Smooth muscle cell (in vitro differentiated cells): Measurements from ENCODE around the gene CSRNP3. TPM values are rescaled to one million over a fixed set of nuclear protein-coding genes. Genes with fewer than 3 reads are reported as not detected.

ENCODE experiments used
- DNase-seq: peaks from one replicate; lab custom pipeline; 2025; ENCODE audit not compliant: unreplicated experiment; lab: John Stamatoyannopoulos, UW
- H2AFZ ChIP-seq: fragments of 200-600 bp; sonication (generic); 2 replicates; pipeline ENCODE4 v1.6.0; 2016; ENCODE audit warnings: antibody characterized with exemption, low read depth, mild to moderate bottlenecking
- H3F3A ChIP-seq: fragments of 200-600 bp; sonication (generic); 2 replicates; pipeline ENCODE4 v1.6.0; 2017; ENCODE audit warnings: antibody characterized with exemption, low read depth
- H3K27ac ChIP-seq: fragments of 200-600 bp; sonication (generic); 2 replicates; pipeline ENCODE4 v1.5.1; 2016; ENCODE audit warnings: low read depth, mild to moderate bottlenecking
- H3K27me3 ChIP-seq: fragments of 200-600 bp; sonication (generic); 2 replicates; pipeline ENCODE4 v1.6.1; 2016; ENCODE audit warnings: low read depth, mild to moderate bottlenecking
- H3K36me3 ChIP-seq: fragments of 200-600 bp; sonication (generic); 2 replicates; pipeline ENCODE4 v1.5.1; 2016; ENCODE audit warnings: low read depth
- H3K4me1 ChIP-seq: fragments of 200-600 bp; sonication (generic); 2 replicates; pipeline ENCODE4 v1.5.1; 2016; ENCODE audit warnings: low read depth
- H3K4me2 ChIP-seq: fragments of 200-600 bp; sonication (generic); 2 replicates; pipeline ENCODE4 v1.6.0; 2016; ENCODE audit warnings: mild to moderate bottlenecking
- H3K4me3 ChIP-seq: fragments of 200-600 bp; sonication (generic); 2 replicates; pipeline ENCODE4 v1.5.1; 2016; ENCODE audit warnings: mild to moderate bottlenecking
- H3K79me2 ChIP-seq: fragments of 200-600 bp; sonication (generic); 2 replicates; pipeline ENCODE4 v1.6.0; 2016; ENCODE audit warnings: low read depth, mild to moderate bottlenecking
- H3K9ac ChIP-seq: fragments of 200-600 bp; sonication (generic); 2 replicates; pipeline ENCODE4 v1.6.0; 2016; ENCODE audit warnings: low read depth
- H3K9me3 ChIP-seq: fragments of 200-600 bp; sonication (generic); replicated peaks from 2 replicates; pipeline ENCODE4 v1.5.1; 2016; ENCODE audit warnings: low read depth
- H4K20me1 ChIP-seq: fragments of 200-600 bp; sonication (generic); 2 replicates; pipeline ENCODE4 v1.6.0; 2016; ENCODE audit warnings: low read depth
- CTCF ChIP-seq: fragments of 200-600 bp; sonication (generic); IDR thresholded peaks from 2 replicates; pipeline ENCODE4 v1.5.1; 2017; ENCODE audit warnings: borderline replicate concordance, mild to moderate bottlenecking, antibody characterized with exemption; ENCODE audit not compliant: insufficient read depth, poor library complexity, severe bottlenecking
- WGBS: methylation state at CpG from one replicate; pipeline ENCODE4 v1.1.7; 2016; ENCODE audit warnings: low lambda C conversion rate; 5-methylcytosine and 5-hydroxymethylcytosine counted together
- polyA plus RNA-seq: library from polyadenylated mRNA; unstranded; fragments of >200 nt; fragmentation: Nextera tagmentation; extraction: Ambion mirVana; gene quantifications from 2 replicates; pipeline ENCODE4 v1.2.1, GENCODE V29; 2016
- total RNA-seq: library from RNA; depleted of rRNA; stranded (reverse); fragments of >200 nt; gene quantifications from 2 replicates; pipeline ENCODE4 v1.2.3, GENCODE V29; 2014

The CSRNP3 gene
- total and polyA plus RNA-seq, 2 experiments from 2014 or later = 2.8 to 7.1 TPM

- Histone ChIP-seq H3K4me2 (no peak overlapping the region), H3K9me3 (no peaks in the 10 kb centered on the region), H2AFZ (no peak overlapping the region), H3K36me3 (no peaks in the 10 kb centered on the region), H3F3A (no peaks in the 10 kb centered on the region), H3K9ac (no peak overlapping the region), H3K79me2 (no peaks in the 10 kb centered on the region), H3K27me3 (no peaks in the 10 kb centered on the region), H3K4me1 (no peaks in the 10 kb centered on the region), H3K27ac (no peak overlapping the region), H3K4me3 (no peak overlapping the region), H4K20me1 (no peaks in the 10 kb centered on the region)
- TF ChIP-seq CTCF = no peak
- WGBS = 67% methylated on average over 1 of the region's 1 CpG
- DNase-seq = no peak
Measured at GRCh38 chr2:165549619-165550018, 80.1 kb downstream of the CSRNP3 start.

- no peaks in the 10 kb centered on the region for H3K4me1 ChIP-seq
- no peaks in the 10 kb centered on the region for H3K79me2 ChIP-seq
- no peaks in the 10 kb centered on the region for H3K27me3 ChIP-seq
- WGBS = 95% methylated on average over 2 of the region's 2 CpGs
- DNase-seq = no peak
- no peaks in the 10 kb centered on the region for H3K9me3 ChIP-seq
- no peak overlapping the region for H3K4me2 ChIP-seq
- H4K20me1 ChIP-seq = no peaks in the 10 kb centered on the region
- H3K4me3 ChIP-seq = no peak overlapping the region
- TF ChIP-seq CTCF = no peak
- no peak overlapping the region for H3K27ac ChIP-seq
- no peaks in the 10 kb centered on the region for H3F3A ChIP-seq
- no peaks in the 10 kb centered on the region for H3K36me3 ChIP-seq
- H3K9ac ChIP-seq = no peak overlapping the region
- no peak overlapping the region for H2AFZ ChIP-seq
Measured at GRCh38 chr2:165558832-165559231, 89.3 kb downstream of the CSRNP3 start.

GRCh38 chr2:165560377-165560988, 91.0 kb downstream of the CSRNP3 start:
- DNase-seq = no peak
- Histone ChIP-seq H3F3A (no peaks in the 10 kb centered on the region), H3K4me1 (no peaks in the 10 kb centered on the region), H2AFZ (no peak overlapping the region), H4K20me1 (no peaks in the 10 kb centered on the region), H3K27me3 (no peaks in the 10 kb centered on the region), H3K4me2 (no peak overlapping the region), H3K36me3 (no peaks in the 10 kb centered on the region), H3K27ac (no peak overlapping the region), H3K9ac (no peak overlapping the region), H3K9me3 (no peaks in the 10 kb centered on the region), H3K79me2 (no peaks in the 10 kb centered on the region), H3K4me3 (no peak overlapping the region)
- 30% methylated on average over 4 of the region's 4 CpGs for WGBS
- no peak for TF ChIP-seq CTCF

- Histone ChIP-seq H3K4me3 (no peak overlapping the region), H3K36me3 (no peaks in the 10 kb centered on the region)
- 88% methylated on average over 1 of the region's 1 CpG for WGBS
Measured at GRCh38 chr2:165561516-165561915, 92.0 kb downstream of the CSRNP3 start.

More at GRCh38 chr2:165561516-165561915, 92.0 kb downstream of the CSRNP3 start:
- no peak for DNase-seq
- Histone ChIP-seq H2AFZ (no peak overlapping the region), H3K27ac (no peak overlapping the region), H3K9ac (no peak overlapping the region), H4K20me1 (no peaks in the 10 kb centered on the region), H3F3A (no peaks in the 10 kb centered on the region), H3K4me1 (no peaks in the 10 kb centered on the region), H3K79me2 (no peaks in the 10 kb centered on the region), H3K27me3 (no peaks in the 10 kb centered on the region), H3K9me3 (no peaks in the 10 kb centered on the region), H3K4me2 (no peak overlapping the region)
- no peak for TF ChIP-seq CTCF
